HCEC 1CT (cell line): ENCODE results near the gene TNRC6C.
"Not testable (repeated sequence)": the region's sequence is repeated elsewhere in the genome, so short reads cannot be mapped to it uniquely, and the experiment has no call there.

ENCODE experiments used
- DNase-seq: peaks from one replicate; pipeline ENCODE4 v3.0.0-alpha.2; 2017

Gene TNRC6C

DNA sequence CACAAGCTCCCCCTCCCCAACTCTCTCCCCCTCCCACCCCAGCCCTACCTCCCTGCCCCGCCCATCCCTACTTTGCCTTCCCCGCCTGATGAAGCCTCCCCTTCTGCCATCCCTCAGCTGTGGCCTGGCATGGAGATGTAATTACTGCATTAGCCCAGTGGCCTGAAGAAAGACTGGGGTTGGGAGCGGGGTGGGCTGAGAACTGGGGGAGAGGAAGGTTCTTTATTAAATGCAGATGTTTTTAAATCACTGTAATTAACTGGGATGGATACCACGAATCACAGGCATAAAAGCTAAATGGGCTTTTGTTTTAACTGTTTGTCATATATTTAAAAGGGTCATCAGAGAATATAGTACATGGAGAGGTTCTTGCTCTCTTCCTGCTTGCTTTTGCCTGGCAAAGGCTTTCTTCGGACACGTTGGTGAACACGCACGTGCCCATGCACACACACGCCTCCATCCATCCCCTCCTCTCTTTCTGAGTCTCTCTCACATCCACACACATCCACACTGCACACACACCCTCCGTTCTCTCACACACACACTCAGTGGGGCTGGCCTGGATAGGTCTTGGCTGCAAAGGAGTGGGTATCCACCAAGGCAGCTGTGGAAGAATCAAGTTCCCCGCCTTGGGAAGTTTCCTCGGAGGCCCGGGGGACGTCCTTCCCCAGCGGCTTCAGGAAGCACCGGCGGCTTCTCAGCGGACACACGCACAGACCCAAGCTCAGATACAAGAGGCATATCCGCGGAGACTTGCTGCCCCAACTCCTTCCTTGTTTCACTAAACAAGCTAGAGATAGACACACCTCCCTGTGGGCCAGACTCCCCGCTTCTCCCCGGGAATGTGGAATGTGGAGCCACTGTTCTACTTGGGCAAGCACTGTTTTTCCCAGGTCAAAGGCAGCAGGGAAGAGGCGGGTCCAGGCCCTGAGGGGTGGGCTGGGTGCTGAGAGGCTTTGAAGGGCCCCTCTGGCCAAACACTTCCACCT lies 27.4 kb upstream of the TNRC6C start:
- no peak for DNase-seq

DNA sequence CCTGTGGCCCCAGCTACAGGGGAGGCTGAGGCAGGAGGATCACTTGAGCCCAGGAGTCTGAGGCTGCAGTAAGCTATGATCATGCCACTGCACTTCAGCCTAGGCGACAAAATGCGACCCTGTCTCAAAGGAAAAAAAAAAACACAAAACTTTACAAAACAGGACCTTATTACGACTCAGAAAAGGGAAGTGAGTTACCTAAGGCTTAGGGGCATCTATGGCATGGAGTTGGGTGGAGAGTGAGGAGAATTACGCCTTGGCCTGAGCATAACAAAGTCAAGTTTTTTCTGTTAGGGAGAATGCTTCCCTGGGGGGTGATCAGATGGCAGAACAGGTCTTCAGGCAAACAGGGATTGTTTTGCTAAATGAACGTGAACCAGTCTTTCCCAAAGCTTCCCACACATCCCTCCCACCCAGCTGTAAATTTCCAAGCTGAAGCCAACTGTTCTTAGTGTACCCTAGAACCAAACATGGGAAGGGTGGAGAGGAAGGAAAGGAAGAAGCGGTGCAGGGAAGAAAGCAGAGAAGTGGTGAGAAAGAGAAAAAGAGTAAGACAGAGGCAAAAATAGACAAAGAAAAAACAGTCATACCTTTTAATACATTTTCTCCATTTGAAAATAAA lies 24.6 kb upstream of the TNRC6C start:
- DNase-seq: no peak

DNA sequence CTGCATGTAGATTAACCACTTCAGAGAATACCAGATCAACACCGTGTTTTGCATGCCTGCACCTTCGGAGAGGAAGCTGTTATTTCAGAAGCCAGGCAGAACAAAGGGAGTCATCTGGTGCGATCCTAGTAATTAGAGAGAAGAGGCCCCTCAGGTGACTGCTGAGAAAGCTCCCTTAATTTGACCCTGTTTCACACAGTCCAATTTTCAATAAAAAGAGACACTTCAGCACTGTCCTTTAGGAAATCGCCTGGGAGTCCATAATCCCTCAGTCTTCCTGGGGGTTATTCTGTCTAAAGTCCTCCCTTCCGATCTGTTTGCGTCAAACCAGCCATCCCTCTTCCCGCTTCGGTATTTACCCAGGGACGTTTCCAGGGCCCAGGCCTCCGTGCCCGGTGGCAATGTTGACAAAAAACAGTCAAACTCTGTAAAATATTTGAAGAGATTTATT lies 23.4 kb upstream of the TNRC6C start:
- no peak for DNase-seq

DNA sequence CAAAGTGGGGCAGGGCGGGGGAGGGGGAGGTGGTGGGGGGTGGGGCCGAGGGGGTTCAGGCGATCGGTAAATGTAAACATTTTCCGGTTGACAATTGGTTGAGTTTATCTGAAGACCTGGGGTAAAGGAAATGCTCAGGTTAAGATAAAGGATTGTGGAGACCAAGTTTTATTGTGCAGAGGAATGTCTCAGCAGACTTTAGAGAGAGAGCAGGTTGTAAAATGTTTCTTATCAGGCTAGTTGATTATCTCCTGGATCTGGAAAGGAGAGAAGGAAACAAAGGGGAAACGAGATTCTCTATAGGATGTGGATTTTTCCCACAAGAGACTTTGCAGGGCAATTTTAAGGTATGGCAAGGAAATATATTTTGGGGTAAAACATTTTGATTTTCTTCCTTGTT lies 22.8 kb upstream of the TNRC6C start:
- DNase-seq: not testable (repeated sequence)

DNA sequence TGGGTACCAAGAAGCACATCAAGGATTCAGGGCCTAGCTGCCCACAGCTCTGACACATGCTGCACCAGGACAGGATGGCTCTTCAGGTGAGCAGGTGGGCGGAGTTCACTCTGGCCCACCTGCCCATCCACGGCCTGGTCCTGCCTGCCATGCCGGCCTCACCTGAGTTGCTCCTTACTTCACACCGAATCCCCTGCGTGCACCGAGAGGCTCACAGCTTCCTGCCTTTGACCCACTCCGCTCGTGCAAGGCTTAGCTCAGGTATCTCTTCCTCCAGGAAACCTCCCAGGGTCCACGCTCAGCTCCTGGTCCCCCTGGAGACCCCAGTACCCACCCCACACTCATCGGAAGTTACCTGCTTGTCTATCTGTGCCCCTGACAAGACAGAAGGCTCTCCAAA lies 21.6 kb upstream of the TNRC6C start:
- DNase-seq: no peak

DNA sequence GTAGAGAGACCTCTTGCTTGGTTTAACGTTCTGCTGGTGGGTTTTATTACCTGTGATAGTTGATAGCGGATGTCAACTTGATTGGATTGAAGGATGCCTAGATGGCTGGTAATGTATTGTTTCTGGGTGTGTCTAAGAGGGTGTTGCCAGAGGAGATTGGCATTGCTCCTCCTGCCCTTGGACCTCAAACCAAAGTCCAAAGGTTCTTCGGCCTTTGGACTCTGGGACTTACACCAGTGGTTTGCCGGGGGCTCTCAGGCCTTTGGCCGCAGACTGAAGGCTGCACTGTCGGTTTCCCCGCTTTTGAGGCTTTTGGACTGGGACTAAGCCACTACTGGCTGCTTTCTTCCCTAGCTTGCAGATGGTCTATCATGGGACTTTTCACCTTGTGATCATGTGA lies 17.5 kb upstream of the TNRC6C start:
- DNase-seq: no peak

DNA sequence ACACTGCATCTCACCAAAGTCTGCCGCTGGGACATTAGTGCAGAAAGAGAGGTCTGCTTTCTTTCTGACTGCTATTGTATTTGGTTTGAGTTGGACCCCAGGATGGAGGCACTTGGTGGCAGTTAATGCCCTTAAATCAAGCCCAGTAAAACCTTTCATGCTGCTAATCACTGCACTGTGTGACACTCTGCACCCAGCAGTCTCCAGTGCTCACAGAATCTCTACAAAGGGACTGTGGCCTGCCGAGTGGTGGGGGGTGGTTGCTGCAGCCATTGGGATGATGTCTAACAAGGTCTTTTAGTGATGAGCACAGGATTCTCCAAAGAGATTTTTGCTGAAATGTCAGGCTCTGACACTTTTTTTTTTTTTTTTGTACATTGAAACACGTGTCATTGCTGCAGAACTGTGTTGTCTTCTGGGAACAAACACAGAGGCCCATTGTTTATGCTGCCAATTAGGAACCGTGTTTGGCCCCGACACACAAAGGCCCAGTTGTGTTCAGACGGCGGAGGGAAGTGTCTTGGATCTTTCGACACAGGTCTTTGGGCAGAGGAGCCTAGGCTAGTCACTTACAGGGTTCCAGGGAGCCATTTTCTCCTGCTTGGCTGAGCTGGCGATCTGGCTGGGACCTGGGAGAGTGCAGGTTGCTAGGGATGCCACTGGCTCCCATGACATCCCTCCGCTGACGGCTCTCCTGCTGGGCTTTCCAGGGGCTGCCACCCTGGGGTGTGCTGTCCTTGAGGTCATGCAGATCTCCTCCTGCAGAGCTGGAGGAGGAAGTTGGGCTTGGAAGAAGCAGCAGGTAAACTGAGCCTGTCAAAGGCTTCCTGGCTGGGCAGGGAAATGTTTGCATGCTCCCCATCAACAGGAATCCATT lies 16.2 kb upstream of the TNRC6C start:
- DNase-seq: no peak

DNA sequence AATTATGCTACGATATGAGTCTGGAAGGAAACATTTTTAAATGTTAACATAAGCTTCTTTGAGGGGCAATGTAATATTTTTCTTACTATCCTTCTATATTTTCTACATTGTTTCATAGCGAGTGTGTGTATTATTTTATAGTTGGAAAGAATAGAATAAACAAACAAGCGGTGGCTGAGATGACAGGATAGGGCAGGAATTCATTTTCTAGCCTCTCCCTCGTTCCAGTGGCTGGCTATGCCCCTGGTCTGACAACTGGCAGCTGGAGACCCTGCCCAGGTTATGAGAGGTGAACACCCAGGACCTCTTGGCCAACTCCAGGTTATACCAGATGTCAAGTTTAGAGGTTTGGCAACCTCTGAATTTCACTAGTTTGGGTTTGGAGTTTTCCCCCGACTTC lies 14.5 kb upstream of the TNRC6C start:
- no peak for DNase-seq

DNA sequence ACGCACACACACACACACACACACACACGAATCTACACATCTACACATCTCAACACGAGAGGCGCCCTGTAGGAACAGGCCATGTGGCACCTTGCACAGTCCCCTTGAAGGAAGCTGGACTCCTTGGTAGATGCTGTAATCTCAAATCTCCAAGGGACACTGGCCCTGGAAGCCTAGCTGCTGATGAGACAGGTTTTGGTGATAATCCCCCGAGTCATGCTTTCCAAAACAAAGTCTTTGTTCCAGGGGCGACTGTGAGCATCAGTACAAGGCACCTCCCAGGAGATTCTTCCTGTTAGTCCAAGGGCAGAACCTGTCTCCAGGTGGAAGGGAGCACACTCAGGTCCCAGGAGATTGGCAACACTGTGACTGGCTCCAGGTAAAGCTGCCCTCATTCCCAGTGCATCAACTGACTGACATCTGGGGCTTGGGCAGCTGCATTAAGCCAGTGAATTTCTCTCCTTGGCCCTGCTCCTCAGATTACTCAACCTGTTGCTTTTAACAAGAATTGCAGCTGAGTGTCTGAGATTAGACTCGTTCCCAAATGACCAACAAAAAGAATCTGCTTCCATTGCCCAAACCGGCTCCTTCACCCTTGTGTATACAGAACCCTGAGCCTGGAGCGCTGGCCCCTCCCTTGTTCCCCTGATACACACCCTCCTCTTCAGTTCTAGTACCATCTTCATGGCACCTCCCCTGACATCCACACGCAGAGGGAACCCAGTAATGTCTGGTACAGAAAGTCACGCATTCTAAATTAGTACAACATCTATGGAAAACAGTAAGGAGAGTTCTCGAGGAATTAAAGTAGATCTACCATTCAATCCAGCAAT lies 13.9 kb upstream of the TNRC6C start:
- DNase-seq: no peak

DNA sequence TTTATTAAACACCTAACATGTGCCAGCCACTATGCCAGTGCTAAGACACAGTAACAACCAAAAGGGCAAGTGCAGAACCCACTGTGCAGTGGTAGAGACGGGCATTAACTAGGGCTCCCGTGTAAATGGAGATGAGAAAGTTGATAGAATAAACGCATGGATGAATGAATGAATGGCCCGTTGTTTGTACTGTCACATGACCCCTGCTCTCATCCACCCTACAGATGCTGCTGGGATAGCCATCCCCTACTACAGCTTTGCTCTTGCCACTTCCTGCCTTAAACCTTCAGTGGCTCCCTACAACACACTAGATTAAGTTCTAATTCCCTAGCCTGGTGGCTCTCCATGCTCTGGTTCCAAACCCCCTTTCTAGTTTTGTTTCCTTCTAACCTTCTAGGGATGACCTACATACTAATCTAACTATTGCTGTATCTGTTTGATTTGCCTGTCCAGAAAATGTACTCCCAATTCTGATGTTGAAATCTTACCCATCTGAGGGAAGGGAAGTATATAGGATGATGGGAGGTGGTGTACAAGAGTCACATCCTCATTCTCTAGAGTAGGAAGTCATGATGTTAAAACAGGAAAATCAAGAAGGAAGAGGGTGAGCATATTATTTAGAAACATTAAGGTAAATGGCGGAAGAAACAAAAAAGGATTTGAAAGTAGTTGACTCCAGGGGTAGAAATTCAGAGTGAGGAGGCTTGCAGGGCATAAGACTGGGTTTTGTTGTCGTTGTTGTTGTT lies 11.4 kb upstream of the TNRC6C start:
- no peak for DNase-seq

DNA sequence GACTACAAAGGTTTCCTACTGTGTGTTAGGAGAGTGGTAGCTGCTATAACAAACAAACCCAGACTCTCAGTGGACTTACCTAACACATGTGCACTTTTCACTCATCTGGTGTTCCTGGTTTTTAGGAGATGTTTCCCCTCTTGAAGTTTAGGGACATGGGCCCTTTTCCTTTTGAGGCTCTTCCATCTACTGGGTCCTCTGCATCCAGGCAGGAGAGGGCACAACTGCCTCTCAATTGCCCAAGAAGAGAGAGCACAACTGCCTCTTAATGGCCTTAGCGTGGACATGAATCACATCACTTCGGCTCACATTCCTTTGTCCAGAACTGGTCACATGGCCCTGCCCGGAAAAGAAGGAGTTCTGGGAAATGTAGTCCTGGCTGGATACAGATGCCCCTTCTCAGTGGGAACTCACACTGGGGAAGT lies 9.8 kb upstream of the TNRC6C start:
- DNase-seq: peak; percentile 33

DNA sequence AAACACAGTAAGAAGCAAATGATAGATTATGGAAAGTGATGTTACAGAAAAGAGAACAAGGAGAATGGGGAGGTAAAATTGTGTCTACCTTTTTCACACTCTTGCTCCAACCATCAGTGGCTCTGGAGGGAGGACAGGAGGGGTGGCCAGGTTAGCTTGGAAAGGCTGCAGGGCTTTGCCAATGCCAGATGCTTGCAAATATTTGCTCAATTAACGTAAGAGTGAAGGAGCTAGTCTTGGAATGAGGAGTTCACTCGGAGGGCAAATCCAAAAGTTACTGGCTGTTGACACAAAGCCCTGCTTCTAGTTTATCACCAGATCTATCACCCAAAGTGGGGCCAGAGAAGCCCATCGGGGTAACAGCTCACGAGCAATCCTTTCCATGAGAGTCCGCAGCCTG lies 7.4 kb upstream of the TNRC6C start:
- no peak for DNase-seq

DNA sequence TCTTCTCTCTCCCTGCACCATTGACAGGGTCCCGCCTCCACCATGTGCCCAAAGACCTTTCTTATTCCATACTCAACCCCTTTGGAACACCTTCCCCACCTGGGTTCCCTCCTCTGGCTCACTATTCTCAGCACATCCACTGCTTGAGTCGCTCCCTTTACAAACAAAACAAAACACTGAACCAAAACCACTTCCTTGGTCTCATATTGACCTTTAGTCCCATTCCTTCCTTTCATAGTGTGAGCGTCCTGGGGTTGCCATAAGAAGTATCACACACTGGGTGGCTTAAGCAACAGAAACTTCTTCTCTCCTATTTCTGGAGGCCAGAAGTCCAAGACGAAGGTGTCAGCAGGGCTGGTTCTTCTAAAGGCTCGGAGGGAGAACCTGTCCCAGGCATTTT lies 6.1 kb upstream of the TNRC6C start:
- no peak for DNase-seq

DNA sequence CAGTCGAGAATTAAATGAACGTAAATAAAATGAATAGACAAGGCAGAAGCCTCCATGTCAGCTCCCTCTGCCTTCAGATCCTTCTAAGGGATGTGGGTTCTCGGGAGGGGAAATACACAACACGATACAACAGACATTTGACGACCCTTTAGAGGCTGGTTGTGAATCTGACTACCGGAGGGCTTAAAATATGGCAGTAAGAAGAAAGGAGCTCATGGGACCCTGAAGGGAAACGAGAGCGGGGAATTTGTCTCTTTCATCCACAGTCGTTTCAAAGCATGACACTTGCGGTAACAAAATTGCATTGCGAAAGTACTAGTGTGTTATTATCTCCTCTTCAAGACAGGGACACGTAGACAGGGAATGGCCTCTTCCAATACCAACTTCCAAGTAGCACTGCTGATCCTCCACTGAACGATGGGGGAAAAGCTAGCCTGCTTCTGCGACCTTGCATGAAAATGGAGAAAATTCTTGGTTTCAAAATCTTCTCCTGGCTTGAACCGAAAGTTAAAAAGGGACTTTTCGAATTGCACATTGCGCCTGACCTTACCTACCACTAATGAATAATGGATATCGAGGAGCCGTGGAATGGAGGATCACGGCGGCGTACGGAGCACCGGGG lies 1.2 kb upstream of the TNRC6C start:
- no peak for DNase-seq

DNA sequence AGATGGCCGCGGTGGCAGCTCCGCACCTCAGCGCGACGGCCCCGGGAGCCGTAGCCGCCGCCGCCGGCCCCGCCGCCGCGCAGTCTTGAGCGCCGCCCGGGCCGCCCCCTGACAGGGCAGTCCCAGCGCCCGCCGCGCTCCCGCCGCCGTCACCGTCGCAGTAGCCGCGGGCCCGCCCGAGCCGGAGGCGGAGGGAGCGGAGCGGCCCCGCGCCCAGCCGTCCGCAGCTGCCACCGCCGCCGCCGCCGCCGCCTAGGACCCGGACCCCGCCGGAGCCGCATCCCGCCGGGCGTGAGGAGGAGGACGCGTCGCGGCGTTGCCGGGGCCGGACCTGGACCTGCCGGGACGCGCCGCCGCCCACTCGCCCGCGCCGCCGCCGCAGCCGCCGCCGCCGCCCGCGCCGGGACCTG lies 218 bp downstream of the TNRC6C start:
- no peak for DNase-seq

DNA sequence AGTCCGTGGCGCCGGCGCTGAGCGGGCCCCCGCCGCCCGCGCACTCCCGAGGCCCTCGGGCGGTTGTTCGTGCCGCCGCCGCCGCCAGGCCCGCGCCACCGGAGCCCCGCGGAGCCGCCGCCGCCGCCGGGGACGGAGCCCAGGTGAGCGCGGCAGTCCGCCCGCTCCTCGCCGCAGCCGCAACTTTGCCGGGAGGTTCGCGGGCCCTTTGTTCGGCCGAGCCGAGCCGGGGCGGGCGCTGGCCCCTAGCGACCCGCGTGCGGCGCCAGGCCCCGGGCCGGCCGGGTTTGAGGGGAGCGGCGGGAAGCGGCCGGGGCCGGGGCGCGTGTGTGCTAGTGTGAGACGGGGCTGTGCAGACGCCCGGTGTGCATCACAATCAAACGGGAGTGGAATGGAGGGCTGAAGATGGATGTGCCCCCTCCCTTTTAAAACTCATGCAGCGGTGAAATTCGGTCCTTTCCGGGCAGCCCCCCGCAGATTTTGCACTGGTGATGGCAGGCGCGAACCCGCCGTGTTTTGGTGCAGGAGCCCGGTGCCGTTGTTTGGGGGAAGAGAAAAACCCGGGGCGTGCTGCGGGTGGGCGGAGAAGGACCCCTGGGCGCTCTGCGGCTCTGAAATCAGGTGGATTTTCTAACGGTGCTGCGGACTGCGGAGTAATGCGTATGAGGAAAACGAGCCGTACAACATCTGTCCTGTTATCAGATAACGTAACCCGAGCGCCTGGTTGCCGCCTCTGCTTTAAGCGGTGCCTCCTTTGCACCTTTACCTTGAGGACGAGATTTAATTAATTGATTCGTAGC lies 823 bp downstream of the TNRC6C start:
- DNase-seq: no peak

DNA sequence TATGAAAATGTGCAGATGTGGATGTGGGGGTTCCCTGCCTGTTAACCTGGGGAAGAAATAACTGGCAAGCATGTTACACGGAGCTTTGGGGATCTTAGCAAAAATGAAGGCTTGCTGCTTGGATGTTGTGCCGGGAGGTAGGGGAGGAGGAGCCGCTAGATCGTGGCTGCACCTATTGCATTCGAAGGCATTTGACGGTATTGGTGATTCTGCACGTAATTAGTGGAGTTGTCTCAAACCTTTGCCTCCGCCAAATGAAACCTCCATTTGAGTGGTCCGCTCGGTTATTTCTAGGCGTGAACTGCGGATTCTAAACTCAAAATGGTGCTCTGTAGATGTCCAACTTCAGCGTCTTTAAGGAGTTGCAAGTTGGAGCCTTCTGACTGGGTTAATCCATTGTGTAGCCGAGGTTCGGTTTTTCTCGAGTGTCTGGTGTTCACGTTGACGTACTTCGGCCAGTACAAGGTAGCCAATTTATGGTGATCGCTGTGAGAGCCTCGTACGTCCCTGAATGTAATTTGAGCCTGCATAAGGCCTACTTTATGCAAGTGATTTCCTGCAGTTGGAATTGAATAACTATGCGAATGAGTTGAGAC lies 1.5 kb downstream of the TNRC6C start:
- no peak for DNase-seq

DNA sequence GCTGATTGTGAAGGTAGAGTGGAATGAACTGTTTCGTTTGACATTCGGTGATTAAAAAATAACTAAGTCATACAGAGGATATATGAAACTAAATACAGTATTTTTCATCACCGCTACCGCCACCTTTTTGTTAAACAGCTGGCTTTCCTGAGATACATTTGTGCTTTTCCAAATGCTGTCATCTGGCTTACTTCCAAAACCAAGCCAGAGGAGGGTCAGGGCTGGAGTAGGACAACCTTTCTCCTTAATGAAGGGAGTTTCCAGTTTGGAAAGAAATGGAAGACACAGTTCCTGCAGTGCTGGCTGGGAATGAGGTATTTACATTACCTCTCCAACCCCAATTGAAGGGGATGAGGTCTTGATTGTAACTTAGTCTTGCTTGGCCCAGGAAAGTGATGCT lies 3.2 kb downstream of the TNRC6C start:
- no peak for DNase-seq

DNA sequence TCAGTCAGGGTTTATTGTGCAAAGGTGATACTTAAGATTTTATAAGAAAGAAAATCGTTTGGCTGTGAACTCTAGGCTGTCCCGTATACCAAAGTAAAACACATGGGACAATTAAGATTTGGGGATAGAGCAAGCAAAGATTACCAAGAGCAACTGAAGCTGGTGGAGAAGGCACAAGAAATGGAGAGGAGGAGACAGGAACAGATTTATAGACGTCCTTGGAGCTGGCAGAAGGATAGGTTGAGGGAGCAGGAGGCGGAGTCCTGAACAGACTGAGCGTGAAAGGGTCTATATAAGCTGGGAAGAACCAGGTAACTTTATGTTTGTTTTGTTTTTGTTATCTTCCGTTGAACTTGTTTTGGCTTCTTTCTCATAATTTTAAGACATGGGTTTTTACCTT lies 3.8 kb downstream of the TNRC6C start:
- DNase-seq: no peak

DNA sequence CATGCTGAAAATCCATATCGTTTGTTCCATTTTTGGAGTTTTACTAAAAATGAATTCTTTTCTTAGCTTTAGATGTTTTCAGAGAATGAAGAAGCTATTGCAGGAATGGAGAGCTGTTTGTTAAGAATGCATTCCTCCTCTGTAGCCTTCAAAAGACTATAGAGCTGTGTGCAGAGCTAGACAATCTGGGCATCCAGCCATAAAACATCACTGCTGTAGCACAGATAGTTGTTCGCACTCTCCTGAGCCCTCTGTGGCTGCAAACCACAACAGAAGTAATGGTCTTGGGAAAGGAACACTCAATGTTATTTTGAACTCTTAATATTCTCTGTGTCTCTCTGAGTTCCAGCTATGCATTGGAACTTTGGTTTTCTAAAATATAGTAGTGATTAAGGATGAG lies 4.9 kb downstream of the TNRC6C start:
- no peak for DNase-seq
